Measurements from ENCODE around the gene IL3.

IL3 gene

GRCh38 chr5:132067451-132067850, 7.0 kb downstream of the IL3 start:
- Histone ChIP-seq H3K4me3 (no peak overlapping the region), H3K36me3 (replicated peaks) (no peaks in the 10 kb centered on the region), H3K9me3 (no peaks in the 10 kb centered on the region), H3K4me1 (no peaks in the 10 kb centered on the region), H3K27me3 (ENCODE audit: low read depth) (no peaks in the 10 kb centered on the region)
- DNase-seq (ENCODE audit: low spot score in 2 of 2): no peak
- in situ Hi-C loops (cut with MboI; ENCODE audit: low sequenced_read_pairs): no loop called here

- in situ Hi-C loops (cut with MboI; ENCODE audit: low sequenced_read_pairs): no loop called here
- Histone ChIP-seq H3K9me3 (no peaks in the 10 kb centered on the region), H3K4me3 (no peak overlapping the region), H3K4me1 (no peaks in the 10 kb centered on the region), H3K27me3 (ENCODE audit: low read depth) (no peaks in the 10 kb centered on the region), H3K36me3 (replicated peaks) (no peaks in the 10 kb centered on the region)
- DNase-seq (ENCODE audit: low spot score in 2 of 2): no peak
Measured at GRCh38 chr5:132067941-132068808, 7.7 kb downstream of the IL3 start.

- H3K27me3 ChIP-seq (ENCODE audit: low read depth): no peaks in the 10 kb centered on the region
- no peaks in the 10 kb centered on the region for H3K36me3 ChIP-seq (replicated peaks)
- no peaks in the 10 kb centered on the region for H3K9me3 ChIP-seq
- in situ Hi-C loops (cut with MboI; ENCODE audit: low sequenced_read_pairs): no loop called here
- DNase-seq (ENCODE audit: low spot score in 2 of 2): no peak
- no peaks in the 10 kb centered on the region for H3K4me1 ChIP-seq
- no peak overlapping the region for H3K4me3 ChIP-seq
Measured at GRCh38 chr5:132069561-132069960, 9.1 kb downstream of the IL3 start.

GRCh38 chr5:132069994-132070393, 9.5 kb downstream of the IL3 start:
- H3K27me3 ChIP-seq (ENCODE audit: low read depth): no peaks in the 10 kb centered on the region
- in situ Hi-C loops (cut with MboI; ENCODE audit: low sequenced_read_pairs): no loop called here

GRCh38 chr5:132070460-132071337, 10.2 kb downstream of the IL3 start:
- H3K27me3 ChIP-seq (ENCODE audit: low read depth): no peaks in the 10 kb centered on the region

More at GRCh38 chr5:132069994-132070393, 9.5 kb downstream of the IL3 start:
- H3K36me3 ChIP-seq (replicated peaks): no peaks in the 10 kb centered on the region
- no peaks in the 10 kb centered on the region for H3K4me1 ChIP-seq
- no peak for DNase-seq (ENCODE audit: low spot score in 2 of 2)
- H3K4me3 ChIP-seq: no peak overlapping the region
- H3K9me3 ChIP-seq: no peaks in the 10 kb centered on the region

GRCh38 chr5:132071338-132071707, 10.9 kb downstream of the IL3 start:
- no peaks in the 10 kb centered on the region for H3K27me3 ChIP-seq (ENCODE audit: low read depth)
- no peaks in the 10 kb centered on the region for H3K36me3 ChIP-seq (replicated peaks)
- in situ Hi-C loops (cut with MboI; ENCODE audit: low sequenced_read_pairs): no loop called here
- no peaks in the 10 kb centered on the region for H3K4me1 ChIP-seq
- DNase-seq (ENCODE audit: low spot score in 2 of 2): no peak
- H3K4me3 ChIP-seq: no peak overlapping the region
- H3K9me3 ChIP-seq: no peaks in the 10 kb centered on the region

More at GRCh38 chr5:132070460-132071337, 10.2 kb downstream of the IL3 start:
- Histone ChIP-seq H3K4me3 (no peak overlapping the region), H3K36me3 (replicated peaks) (no peaks in the 10 kb centered on the region), H3K9me3 (no peaks in the 10 kb centered on the region), H3K4me1 (no peaks in the 10 kb centered on the region)
- no peak for DNase-seq (ENCODE audit: low spot score in 2 of 2)
- in situ Hi-C loops (cut with MboI; ENCODE audit: low sequenced_read_pairs): no loop called here

GRCh38 chr5:132072070-132072469, 11.6 kb downstream of the IL3 start:
- DNase-seq (ENCODE audit: low spot score in 2 of 2): no peak
- in situ Hi-C loops (cut with MboI; ENCODE audit: low sequenced_read_pairs): no loop called here
- no peaks in the 10 kb centered on the region for H3K36me3 ChIP-seq (replicated peaks)
- H3K27me3 ChIP-seq (ENCODE audit: low read depth): no peaks in the 10 kb centered on the region
- no peaks in the 10 kb centered on the region for H3K4me1 ChIP-seq
- H3K9me3 ChIP-seq: no peaks in the 10 kb centered on the region
- H3K4me3 ChIP-seq: no peak overlapping the region

GRCh38 chr5:132072528-132072927, 12.1 kb downstream of the IL3 start:
- DNase-seq (ENCODE audit: low spot score in 2 of 2): no peak
- in situ Hi-C loops (cut with MboI; ENCODE audit: low sequenced_read_pairs): no loop called here
- Histone ChIP-seq H3K4me3 (no peak overlapping the region), H3K4me1 (no peaks in the 10 kb centered on the region), H3K36me3 (replicated peaks) (no peaks in the 10 kb centered on the region), H3K27me3 (ENCODE audit: low read depth) (no peaks in the 10 kb centered on the region), H3K9me3 (no peaks in the 10 kb centered on the region)

- no peak within 1 kb of the TSS for H3K4me3 ChIP-seq
- H3K36me3 ChIP-seq (replicated peaks): no peaks in the 10 kb centered on the region
- H3K4me1 ChIP-seq: no peaks in the 10 kb centered on the region
- no peaks in the 10 kb centered on the region for H3K27me3 ChIP-seq (ENCODE audit: low read depth)
- in situ Hi-C loops (cut with MboI; ENCODE audit: low sequenced_read_pairs): no loop called here
- no peak for DNase-seq (ENCODE audit: low spot score in 2 of 2)
- no peaks in the 10 kb centered on the region for H3K9me3 ChIP-seq
Measured at GRCh38 chr5:132073231-132074013, 13.0 kb downstream of the IL3 start, which contains the start of gene CSF2. Gene CSF2, plus strand, starts transcription at chr5:132073789. Its CDS starts 35 bp downstream, at chr5:132073824.

GRCh38 chr5:132074091-132074771, 13.8 kb downstream of the IL3 start:
- no peaks in the 10 kb centered on the region for H3K4me1 ChIP-seq
- no peaks in the 10 kb centered on the region for H3K9me3 ChIP-seq
- no peak for DNase-seq (ENCODE audit: low spot score in 2 of 2)
- no peak overlapping the region for H3K4me3 ChIP-seq
- in situ Hi-C loops (cut with MboI; ENCODE audit: low sequenced_read_pairs): no loop called here
- no peaks in the 10 kb centered on the region for H3K27me3 ChIP-seq (ENCODE audit: low read depth)
- no peaks in the 10 kb centered on the region for H3K36me3 ChIP-seq (replicated peaks)

GRCh38 chr5:132074772-132075718, 14.6 kb downstream of the IL3 start:
- in situ Hi-C loops (cut with MboI; ENCODE audit: low sequenced_read_pairs): no loop called here
- Histone ChIP-seq H3K36me3 (replicated peaks) (no peaks in the 10 kb centered on the region), H3K4me3 (no peak overlapping the region), H3K4me1 (no peaks in the 10 kb centered on the region), H3K9me3 (no peaks in the 10 kb centered on the region), H3K27me3 (ENCODE audit: low read depth) (no peaks in the 10 kb centered on the region)
- DNase-seq (ENCODE audit: low spot score in 2 of 2): no peak

GRCh38 chr5:132075719-132076077, 15.2 kb downstream of the IL3 start:
- no peaks in the 10 kb centered on the region for H3K4me1 ChIP-seq
- in situ Hi-C loops (cut with MboI; ENCODE audit: low sequenced_read_pairs): no loop called here
- no peaks in the 10 kb centered on the region for H3K27me3 ChIP-seq (ENCODE audit: low read depth)
- no peaks in the 10 kb centered on the region for H3K9me3 ChIP-seq
- no peak overlapping the region for H3K4me3 ChIP-seq
- H3K36me3 ChIP-seq (replicated peaks): no peaks in the 10 kb centered on the region
- no peak for DNase-seq (ENCODE audit: low spot score in 2 of 2)
